Measurements from ENCODE around the gene KLF8.

GRCh38 chrX:56319165-56319564 is 87.0 kb downstream of the KLF8 start:
- TF ChIP-seq CTCF (IDR thresholded peaks at IDR 0.05; ENCODE audit: poor library complexity, severe bottlenecking) (no peak), MXI1 (conservative IDR thresholded peaks at IDR 0.05; ENCODE audit: poor library complexity, severe bottlenecking) (no peak), POLR2AphosphoS5 (IDR thresholded peaks at IDR 0.05) (no peak), TAF1 (IDR thresholded peaks at IDR 0.05; ENCODE audit: low read depth) (no peak), EZH2 (IDR thresholded peaks at IDR 0.05; ENCODE audit: borderline replicate concordance, insufficient read depth, low read length, poor library complexity, severe bottlenecking) (no peak), RAD21 (conservative IDR thresholded peaks at IDR 0.05) (no peak), EP300 (conservative IDR thresholded peaks at IDR 0.05; ENCODE audit: poor library complexity, severe bottlenecking) (no peak), REST (IDR thresholded peaks at IDR 0.05; ENCODE audit: borderline replicate concordance) (no peak)

Measured in neural cell (in vitro differentiated cells).